IPS-NIHi11 (cell line): Measurements from ENCODE around the gene CDKN2A.
A peak's percentile ranks its signal among the peaks of the same experiment; 100 is the strongest.

Experiments
- DNase-seq: peaks from one replicate; pipeline ENCODE4 v3.0.0; 2012; ENCODE audit warnings: mixed read lengths, low spot score

Gene CDKN2A

DNA sequence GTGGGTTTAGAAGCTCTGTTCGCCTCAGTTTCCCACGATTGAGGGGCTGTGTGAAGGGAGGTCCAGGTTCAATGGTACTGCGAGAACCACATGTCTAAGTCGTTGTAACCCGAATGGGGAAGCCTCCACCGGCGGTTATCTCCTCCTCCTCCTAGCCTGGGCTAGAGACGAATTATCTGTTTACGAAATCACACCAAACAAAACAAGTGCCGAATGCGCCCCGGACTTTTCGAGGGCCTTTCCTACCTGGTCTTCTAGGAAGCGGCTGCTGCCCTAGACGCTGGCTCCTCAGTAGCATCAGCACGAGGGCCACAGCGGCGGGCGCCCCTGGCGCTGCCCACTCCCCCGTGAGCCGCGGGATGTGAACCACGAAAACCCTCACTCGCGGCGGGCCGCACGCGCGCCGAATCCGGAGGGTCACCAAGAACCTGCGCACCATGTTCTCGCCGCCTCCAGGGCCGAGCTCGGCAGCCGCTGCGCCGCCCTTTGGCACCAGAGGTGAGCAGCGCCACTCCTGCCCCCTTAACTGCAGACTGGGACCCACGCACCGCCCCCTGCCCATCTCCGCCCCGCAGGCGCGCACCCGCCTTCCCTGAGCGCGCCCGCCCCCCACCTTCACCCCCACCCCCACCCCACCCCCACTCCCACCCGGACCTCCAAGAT, at the start of gene CDKN2A:
Gene CDKN2A (minus strand): TSS at position 500 of the 663 bp plus-strand sequence.
- peak; percentile 44 for DNase-seq

DNA sequence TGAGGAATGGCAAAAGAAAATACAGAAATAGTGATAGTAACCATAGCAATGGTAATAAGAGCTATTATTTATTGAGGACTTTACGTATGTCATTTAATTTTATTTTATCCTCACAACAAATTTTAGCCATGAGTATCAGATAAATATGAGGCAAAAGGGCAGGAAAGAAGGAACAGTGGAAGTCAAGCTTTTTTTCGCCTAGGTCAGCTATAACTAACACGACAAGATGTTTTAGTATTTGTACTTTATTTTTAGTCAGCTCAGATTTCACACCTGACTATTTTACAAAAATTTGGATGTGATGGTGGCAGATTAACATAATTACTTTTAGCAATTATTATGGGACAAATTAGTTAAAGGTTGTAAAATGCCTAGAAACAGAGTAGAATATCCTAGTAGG, 49.7 kb upstream of the CDKN2A start:
- DNase-seq, result no peak

DNA sequence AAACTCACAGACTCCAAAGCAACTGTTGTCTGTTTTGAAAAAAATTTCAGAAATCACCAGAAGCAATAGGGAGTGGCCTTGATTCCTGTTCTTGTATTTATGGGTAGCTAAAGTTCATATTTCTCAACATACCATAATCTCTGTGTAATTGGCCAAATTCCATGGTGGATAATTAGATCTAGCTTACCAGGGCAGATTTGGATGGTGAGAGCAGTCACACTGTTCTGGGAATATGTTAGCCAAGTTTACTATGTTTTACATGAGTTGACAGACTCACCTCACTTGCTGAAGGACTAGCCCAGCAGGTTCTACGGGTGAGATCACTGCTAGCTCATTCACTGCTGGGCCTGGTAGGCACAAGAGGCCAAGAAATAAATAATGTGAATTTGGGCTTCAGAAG, 47.6 kb upstream of the CDKN2A start:
- peak; percentile 46 for DNase-seq

DNA sequence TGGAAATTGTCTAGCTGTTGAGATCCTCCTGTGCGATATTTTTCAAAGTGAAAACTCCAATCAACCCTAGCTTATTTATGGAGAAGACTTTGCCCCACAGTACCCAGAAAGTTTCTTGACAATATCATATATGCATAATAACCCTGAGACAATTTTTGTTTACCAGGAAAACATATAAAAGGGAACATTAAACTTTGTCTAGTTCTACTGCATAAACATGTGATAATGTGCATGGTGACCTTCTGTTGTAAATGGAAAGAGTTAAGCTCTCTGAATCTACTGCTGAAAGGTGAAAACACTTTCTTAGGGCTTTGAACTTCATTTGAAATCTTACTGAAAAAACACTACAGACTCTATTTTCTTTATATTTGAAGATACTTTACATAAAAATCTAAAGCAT, 47.2 kb upstream of the CDKN2A start:
- no peak for DNase-seq

DNA sequence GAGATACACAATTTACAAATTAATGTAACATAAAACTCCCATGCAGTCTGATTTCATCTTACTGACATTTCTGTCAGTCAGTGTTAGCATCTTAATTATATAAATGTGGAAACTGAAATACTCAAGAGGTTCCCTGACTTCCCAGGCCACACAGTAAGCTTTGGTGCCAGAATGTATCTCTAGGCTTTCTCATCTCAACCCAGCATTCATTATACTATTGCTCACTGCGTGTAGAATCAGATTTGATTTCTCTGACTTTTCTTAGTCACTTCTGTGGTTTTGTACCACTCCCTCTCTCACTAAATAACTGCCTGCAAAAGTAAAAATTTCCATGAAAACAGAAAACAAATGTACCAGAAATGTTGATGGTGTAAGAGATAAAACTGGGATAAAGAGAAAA, 46.6 kb upstream of the CDKN2A start:
- no peak for DNase-seq

DNA sequence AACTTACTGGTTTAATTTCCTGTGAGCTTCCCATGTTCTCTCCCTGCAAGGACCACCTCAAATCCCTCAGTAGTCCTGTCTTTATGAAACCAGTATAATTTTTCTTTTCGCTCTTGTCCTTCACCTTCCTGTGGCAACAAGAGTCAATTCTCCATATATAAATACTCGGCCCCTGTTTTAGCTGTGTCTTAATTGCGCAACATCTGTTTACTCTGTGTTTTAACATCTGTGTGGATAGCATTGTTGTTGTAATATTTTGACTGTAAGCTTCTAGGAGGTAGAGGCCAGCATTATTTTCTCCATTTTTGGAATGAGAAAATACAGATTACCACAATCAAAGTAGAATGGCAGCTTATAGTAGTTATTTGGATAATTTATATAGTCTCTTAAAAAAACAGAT, 45.1 kb upstream of the CDKN2A start:
- DNase-seq, result no peak

- DNase-seq, result no peak
These were observed 43.9 kb upstream of the CDKN2A start for GRCh38 chr9:22037954-22038690.

- no peak for DNase-seq
These were observed 42.9 kb upstream of the CDKN2A start for GRCh38 chr9:22036866-22037626.

- no peak for DNase-seq
These were observed 41.4 kb upstream of the CDKN2A start for GRCh38 chr9:22035591-22036011.

DNA sequence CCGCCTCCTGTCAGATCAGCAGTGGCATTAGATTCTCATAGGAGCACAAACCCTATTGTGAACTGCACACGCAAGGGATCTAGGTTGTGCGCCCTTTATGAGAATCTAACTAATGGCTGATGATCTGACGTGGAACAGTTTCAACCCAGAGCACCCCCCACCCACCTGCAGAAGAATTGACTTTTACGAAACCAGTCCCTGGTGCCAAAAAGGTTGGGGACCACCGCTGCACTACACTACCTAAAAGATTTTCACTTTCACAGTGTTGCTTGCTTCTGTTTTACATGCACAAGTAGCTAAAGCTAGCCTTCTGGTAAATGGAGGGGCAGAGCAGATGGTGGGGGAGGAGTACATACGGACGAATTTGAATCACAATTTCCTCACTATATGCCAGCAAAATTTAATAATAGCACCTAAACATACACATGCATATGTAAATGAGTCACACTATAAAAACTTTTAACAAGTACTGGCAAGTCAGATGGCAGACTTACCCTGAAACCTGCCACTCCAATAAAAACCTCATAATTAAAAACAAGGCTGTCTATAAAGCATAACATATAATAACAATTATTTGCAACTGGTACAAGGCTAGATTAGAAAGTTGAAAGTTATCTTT, 38.9 kb upstream of the CDKN2A start:
- no peak for DNase-seq

DNA sequence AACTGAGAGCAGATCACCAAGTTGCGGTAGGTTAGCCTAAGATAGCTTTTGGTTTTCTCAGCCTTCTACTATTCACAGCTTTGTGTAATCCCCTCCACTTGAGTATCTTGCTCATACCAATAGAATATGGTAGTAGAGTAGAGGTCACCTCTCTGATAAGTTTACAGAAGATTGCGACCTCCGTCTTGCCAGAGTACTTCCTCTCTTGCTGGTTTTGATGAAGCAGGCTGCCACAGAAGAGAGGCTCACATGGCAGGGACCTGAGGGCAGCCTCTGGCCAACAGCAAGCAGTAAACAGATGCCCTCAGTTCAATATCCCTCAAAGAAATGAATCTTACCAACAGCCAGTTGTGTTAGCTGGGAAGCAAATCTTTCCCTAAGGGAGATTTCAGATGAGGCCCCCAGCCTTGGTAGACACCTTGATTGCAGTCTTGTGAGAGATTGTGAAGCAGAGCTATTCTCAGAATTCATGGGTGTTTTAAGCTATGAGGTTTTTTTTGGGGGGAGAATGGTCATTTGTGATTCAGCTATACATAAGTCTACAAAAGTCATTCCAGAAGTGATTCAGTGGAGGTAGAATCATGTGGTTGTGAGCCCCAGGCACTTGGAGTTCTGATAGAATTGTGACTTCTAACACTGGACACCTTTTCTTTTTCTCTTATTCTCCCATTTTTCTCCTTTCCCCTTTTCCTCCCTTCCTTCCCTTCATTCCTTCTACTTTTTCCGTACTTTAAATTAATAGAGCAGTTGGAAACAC, 37.6 kb upstream of the CDKN2A start:
- no peak for DNase-seq

- no peak for DNase-seq
These were observed 36.0 kb upstream of the CDKN2A start for GRCh38 chr9:22030101-22030598.

- DNase-seq, result no peak
These were observed 35.0 kb upstream of the CDKN2A start for GRCh38 chr9:22029231-22029630.

- DNase-seq, result no peak
These were observed 34.2 kb upstream of the CDKN2A start for GRCh38 chr9:22028394-22028793.

DNA sequence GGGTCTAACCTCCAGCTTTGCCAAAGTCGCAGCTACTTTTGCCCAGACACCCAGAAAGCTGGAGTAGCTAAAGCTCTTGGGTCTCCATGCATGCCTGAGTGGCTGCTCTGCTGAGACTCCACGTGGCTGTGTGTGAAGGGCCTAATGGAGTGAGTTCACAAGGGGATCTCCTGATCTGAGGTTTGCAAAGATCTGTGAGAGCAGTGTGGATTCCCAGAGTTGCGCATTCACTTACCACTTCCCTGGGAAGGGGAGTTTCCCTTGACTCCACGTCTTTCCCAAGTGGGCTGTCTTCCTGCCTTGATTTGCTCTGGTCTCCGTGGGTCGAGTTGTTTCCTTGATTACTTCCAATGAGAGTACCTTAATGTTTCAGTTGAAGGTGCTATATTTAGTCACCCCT, 32.5 kb upstream of the CDKN2A start:
- DNase-seq, result no peak

GRCh38 chr9:22022396-22022795, 28.2 kb upstream of the CDKN2A start:
- no peak for DNase-seq

DNA sequence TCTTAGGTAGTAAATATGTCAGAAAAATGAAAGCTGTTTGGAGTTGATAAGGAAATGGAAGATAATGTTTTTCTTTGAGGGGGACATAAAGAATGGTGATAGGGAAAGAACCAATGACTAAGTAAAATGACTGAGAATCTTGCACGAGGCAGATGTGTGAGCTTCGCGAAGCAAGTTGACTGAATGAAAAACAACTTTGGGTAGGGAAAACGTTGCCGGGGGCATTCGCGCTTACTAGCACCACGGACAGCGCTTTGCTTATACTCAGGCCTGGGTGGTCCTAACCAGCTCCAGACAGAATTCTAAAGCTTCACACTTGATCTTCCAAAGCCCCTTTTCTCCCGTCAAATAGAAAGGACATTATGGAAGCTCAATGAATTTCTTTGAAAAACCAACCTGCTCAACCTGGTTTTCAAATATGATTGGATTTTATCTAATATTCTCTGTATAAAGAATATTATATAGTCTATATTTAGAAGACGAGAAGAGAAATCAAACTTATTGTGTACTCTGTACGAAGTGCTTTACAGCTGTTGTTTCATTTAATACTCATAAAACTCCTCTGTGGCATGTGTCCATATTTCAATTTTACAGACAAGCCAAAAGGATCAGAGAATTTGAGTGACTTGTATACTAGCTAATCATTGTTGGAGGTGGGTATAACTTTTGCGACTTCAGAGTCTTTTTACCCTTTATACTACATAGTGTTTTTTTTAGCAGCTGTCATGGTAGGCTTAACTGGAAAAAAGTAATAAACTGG, 16.9 kb upstream of the CDKN2A start:
- DNase-seq, result peak; percentile 70

DNA sequence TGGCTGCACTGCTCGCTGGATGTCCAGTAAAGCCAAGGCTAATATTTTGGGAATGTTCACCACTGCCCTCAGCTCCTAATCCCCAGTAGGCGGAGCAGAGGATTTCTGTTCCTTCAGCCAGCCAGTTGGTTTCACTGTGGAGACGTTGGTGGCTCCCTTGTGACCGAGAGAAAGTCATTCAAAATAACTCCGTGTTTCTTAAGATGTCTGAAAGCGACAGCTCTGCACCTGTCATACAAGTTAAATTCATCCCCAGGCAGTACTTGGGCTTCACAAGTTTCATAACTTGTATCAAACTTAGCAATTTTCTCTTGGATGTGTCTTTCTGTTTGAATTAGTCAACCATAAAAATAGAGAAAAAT, 15.3 kb upstream of the CDKN2A start:
- no peak for DNase-seq

DNA sequence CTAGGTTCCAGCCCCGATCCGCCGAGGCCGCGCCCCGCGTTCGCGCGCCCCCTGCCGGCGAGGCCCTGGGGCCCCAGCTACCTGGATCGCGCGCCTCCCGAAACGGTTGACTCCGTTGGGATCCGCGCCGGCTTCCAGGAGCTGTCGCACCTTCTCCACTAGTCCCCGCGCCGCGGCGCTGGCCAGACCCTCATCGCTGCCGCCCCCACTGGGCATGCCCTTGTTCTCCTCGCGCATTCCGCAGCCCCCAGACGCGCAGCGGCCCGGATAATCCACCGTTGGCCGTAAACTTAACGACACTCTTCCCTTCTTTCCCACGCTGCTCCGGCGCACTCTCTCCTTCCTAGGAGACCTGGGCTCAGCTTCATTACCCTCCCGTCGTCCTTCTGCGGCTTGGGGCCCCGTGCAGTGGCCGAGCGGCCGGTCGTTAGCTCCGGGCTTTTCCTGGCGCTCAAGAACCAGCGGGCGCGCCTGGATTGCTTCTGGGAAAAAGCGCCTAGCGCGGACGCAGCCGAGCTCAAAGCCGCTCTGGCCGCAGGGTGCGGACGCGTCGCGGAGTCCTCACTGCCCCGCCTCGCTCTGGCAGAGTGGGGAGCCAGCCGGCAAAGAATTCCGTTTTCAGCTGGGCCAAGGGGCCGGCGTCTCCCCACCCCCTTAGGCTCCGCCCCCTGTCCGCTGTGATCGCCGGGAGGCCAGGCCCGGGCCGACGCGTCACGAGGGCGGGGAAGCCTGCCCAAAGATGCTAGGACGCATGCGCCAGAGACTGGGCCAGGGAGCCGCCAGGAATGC, 14.7 kb upstream of the CDKN2A start, which contains the start of gene CDKN2B:
Gene CDKN2B (minus strand): TSS at position 589 of the 789 bp plus-strand sequence. CDS start 352 bp downstream, at position 237.
- DNase-seq, result peak; percentile 98

GRCh38 chr9:22008384-22008716, 14.2 kb upstream of the CDKN2A start:
- no peak for DNase-seq
